Liver (tissue), 3 donors: Measurements from ENCODE around the gene ANKRD16.

Experiments
- CTCF ChIP-seq: fragments of 150-350 bp; IDR thresholded peaks from 2 replicates; pipeline ENCODE4 v1.5.1; 2017; ENCODE audit warnings: improper control_type of control experiment, low read depth, low read length; ENCODE audit not compliant: missing input control
- GABPA ChIP-seq, 2 donors: IDR thresholded peaks in 1 of 2; conservative IDR thresholded peaks in 1 of 2; 2 replicates each; pipeline ENCODE4 v1.6.1; 2016; ENCODE audit warnings: antibody characterized with exemption in 2 of 2, mild to moderate bottlenecking in 1 of 2, moderate library complexity in 1 of 2
- RAD21 ChIP-seq, 2 donors: IDR thresholded peaks; 2 replicates each; pipeline ENCODE4 v1.6.1; 2016; ENCODE audit warnings: antibody characterized with exemption in 2 of 2, mild to moderate bottlenecking in 2 of 2
- YY1 ChIP-seq: IDR thresholded peaks from 2 replicates; pipeline ENCODE4 v1.6.1; 2016; ENCODE audit warnings: antibody characterized with exemption, mild to moderate bottlenecking
- donor health status: healthy.
- donor health status: healthy.

GRCh38 chr10:5895365-5895764 is 5.7 kb upstream of the ANKRD16 start:
- TF ChIP-seq RAD21 (IDR thresholded peaks at IDR 0.05) (no peak), CTCF (no peak), GABPA (IDR thresholded peaks at IDR 0.05 in 1 of 2, conservative IDR thresholded peaks at IDR 0.05 in 1 of 2) (no peak), YY1 (no peak)
